ENCODE measurements around the gene WRAP73. TPM values are rescaled to one million over a fixed set of nuclear protein-coding genes. Genes with fewer than 3 reads are reported as not detected.
A peak's percentile ranks its signal among the peaks of the same experiment; 100 is the strongest.
"Not testable (repeated sequence)": the region's sequence is repeated elsewhere in the genome, so short reads cannot be mapped to it uniquely, and the experiment has no call there.

WRAP73 gene
- total and polyA plus RNA-seq, 4 donors = 12.3 to 22.8 (median 14.9) TPM

DNA sequence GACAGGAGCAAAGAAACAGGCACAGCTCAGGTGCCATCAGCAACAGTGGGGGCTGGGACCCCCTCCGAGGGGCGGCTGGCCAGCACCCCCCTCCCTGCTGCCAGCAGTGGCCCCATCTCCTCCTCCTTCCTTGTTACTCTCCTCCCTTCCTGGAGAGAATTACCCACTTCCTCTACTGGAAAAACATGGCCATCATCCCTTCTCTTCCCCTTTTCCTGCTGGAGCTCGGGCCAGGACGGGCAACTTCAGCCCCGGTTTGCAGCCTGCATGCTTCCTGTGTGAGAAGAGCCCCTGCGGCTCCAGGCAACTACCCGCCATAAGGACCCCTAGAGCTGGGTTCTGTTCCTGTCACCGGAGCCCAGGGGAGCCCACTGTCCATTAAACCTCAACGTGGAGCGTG is 56.2 kb downstream of the WRAP73 start:
- no peak overlapping the region for H3K27ac ChIP-seq (ENCODE audit: low read depth, low read length)
- no peak overlapping the region for H3K4me3 ChIP-seq (ENCODE audit: low read depth, low read length)
- no peak for DNase-seq (ENCODE audit: low read depth in 4 of 6, low spot score in 6 of 6)
- no peaks in the 10 kb centered on the region for H3K27me3 ChIP-seq (ENCODE audit: control insufficient read depth, insufficient read depth, low read length)
- H3K9me3 ChIP-seq (ENCODE audit: control insufficient read depth, insufficient read depth, low read length) = no peaks in the 10 kb centered on the region
- H3K4me1 ChIP-seq (ENCODE audit: control insufficient read depth, insufficient read depth, low read length) = peaks cover 81% of the 10 kb centered on the region
- peaks cover 40% of the 10 kb centered on the region for H3K36me3 ChIP-seq (ENCODE audit: control insufficient read depth, insufficient read depth, low read length)
- WGBS (ENCODE audit: insufficient coverage) = 56% methylated on average over 10 of the region's 10 CpGs

DNA sequence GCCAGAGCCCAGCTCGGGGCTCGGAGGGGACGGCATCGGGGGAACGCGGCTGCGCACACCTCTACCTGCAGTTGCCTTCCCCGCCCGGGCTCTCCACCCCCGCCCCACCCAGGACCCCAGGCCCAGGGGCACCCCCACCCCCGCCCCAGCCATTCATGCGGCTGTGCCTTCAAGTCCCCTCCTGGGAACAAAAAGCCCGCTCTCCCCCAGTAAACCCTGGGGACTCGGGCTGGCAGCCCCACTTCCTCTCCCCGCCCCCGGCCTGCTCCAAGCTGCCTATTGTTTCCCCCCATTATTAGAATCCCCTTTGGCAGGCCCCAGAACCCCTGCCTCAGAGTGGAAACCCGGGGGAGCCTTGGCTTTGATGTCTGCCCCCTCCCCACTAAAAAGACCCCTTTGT is 56.6 kb downstream of the WRAP73 start:
- H3K27ac ChIP-seq (ENCODE audit: low read depth, low read length) = no peak overlapping the region
- no peak overlapping the region for H3K4me3 ChIP-seq (ENCODE audit: low read depth, low read length)
- peaks cover 81% of the 10 kb centered on the region for H3K4me1 ChIP-seq (ENCODE audit: control insufficient read depth, insufficient read depth, low read length)
- H3K27me3 ChIP-seq (ENCODE audit: control insufficient read depth, insufficient read depth, low read length) = no peaks in the 10 kb centered on the region
- no peak for DNase-seq (ENCODE audit: low read depth in 4 of 6, low spot score in 6 of 6)
- H3K36me3 ChIP-seq (ENCODE audit: control insufficient read depth, insufficient read depth, low read length) = peaks cover 40% of the 10 kb centered on the region
- WGBS (ENCODE audit: insufficient coverage) = 67% methylated on average over 11 of the region's 17 CpGs
- no peaks in the 10 kb centered on the region for H3K9me3 ChIP-seq (ENCODE audit: control insufficient read depth, insufficient read depth, low read length)

DNA sequence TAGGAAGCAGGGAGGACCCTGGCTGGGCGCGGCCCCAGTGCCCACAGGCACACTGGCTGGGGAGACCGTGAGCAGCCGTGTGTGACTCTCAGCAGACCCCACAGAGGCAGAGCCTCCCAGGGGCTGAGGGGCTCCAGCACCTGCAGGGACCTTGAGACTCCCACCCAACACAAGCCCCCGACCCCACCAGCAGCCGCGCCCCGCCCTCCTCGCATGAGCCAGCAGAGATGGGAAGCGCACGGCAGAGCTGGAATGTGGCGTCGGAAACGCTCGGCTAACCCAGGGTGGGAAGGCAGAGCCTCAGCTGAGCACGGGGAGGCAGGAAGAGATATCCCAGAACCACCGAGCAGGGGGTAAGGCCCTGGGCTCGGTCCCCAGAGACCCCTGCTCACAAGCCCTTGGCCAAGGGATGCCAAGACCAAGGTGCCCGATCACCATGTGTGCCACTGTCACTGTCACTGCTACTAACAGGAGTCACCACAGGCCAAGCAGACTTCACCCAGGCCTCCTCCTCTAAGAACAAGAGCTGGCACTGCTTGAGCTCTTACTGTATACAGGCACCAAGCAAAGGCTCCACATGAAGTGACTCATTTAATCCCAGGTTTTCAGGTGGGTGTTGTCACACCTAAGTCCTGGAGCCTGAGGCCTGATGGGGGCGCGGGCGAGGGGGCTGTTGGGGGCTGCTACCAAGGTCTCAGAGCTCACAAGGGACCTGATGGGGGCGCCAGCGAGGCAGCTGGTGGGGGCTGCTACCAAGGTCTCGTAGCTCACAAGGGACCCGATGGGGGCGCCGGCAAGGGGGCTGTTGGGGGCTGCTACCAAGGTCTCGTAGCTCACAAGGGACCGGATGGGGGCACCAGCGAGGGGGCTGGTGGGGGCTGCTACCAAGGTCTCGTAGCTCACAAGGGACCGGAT is 58.7 kb downstream of the WRAP73 start:
- H3K27ac ChIP-seq (ENCODE audit: low read depth, low read length) = no peak overlapping the region
- peaks cover 42% of the 10 kb centered on the region for H3K36me3 ChIP-seq (ENCODE audit: control insufficient read depth, insufficient read depth, low read length)
- no peaks in the 10 kb centered on the region for H3K27me3 ChIP-seq (ENCODE audit: control insufficient read depth, insufficient read depth, low read length)
- DNase-seq (ENCODE audit: low read depth in 4 of 6, low spot score in 6 of 6) = no peak
- 86% methylated on average over 32 of the region's 33 CpGs for WGBS (ENCODE audit: insufficient coverage)
- no peaks in the 10 kb centered on the region for H3K9me3 ChIP-seq (ENCODE audit: control insufficient read depth, insufficient read depth, low read length)
- peaks cover 75% of the 10 kb centered on the region for H3K4me1 ChIP-seq (ENCODE audit: control insufficient read depth, insufficient read depth, low read length)
- no peak overlapping the region for H3K4me3 ChIP-seq (ENCODE audit: low read depth, low read length)

DNA sequence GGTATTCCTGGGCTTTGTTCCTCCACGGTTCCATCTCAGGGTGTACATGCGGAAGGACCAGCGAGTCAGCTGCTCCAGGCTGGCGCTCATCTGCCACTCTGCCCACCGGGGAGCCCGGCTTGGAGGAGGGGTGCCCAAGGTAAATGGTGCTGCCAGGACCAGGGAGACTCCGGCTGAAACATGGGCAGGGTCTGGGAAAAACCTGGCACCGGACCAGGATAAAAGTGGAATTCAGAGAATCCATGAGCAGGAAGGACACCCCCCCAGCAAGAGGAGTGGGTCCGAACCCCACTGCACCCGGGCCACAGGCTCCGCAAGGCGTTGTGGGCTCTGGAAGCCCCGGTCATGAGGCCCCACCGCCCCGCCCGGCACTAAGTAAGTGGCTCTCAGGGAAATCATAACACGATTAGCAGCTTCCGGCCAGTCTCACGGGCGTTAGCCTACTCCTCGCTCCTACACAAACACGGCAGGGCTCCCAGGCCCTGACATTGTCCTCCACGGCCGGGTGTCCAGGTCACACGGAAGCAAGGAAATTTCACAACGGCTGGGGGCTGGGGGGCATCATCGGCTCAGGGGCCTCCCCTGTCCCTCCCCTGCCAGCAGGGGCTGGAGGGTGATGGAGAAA is 59.7 kb downstream of the WRAP73 start:
- H3K4me3 ChIP-seq (ENCODE audit: low read depth, low read length) = no peak overlapping the region
- DNase-seq (ENCODE audit: low read depth in 4 of 6, low spot score in 6 of 6) = peak in 2 of 6 donors; percentile 25 to 47
- H3K27me3 ChIP-seq (ENCODE audit: control insufficient read depth, insufficient read depth, low read length) = no peaks in the 10 kb centered on the region

DNA sequence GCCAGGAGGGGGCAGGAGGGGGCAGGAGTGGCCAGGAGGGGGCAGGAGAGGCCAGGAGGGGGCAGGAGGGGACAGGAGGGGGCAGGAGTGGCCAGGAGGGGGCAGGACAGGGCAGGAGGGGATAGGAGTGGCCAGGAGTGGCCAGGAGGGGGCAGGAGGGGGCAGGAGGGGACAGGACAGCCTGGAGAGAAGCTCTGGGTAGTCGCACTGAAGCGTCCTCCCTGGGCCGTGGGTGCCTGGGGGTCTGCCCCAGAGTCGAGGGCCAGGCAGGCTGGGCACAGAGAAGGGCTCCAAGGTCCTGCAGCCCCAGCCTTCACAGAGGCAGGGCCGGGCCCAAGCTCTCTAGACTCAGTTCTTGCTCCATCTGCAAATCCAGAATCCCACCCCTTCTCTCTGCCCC is 61.5 kb downstream of the WRAP73 start:
- Histone ChIP-seq H3K9me3 (ENCODE audit: control insufficient read depth, insufficient read depth, low read length) (no peaks in the 10 kb centered on the region), H3K4me1 (ENCODE audit: control insufficient read depth, insufficient read depth, low read length) (peaks cover 52% of the 10 kb centered on the region), H3K36me3 (ENCODE audit: control insufficient read depth, insufficient read depth, low read length) (peaks cover 27% of the 10 kb centered on the region), H3K27me3 (ENCODE audit: control insufficient read depth, insufficient read depth, low read length) (no peaks in the 10 kb centered on the region), H3K27ac (ENCODE audit: low read depth, low read length) (no peak overlapping the region), H3K4me3 (ENCODE audit: low read depth, low read length) (no peak overlapping the region)
- WGBS (ENCODE audit: insufficient coverage) = 83% methylated on average over 5 of the region's 5 CpGs
- no peak for DNase-seq (ENCODE audit: low read depth in 4 of 6, low spot score in 6 of 6)

More for the DNA sequence above, 59.7 kb downstream of the WRAP73 start:
- peaks cover 69% of the 10 kb centered on the region for H3K4me1 ChIP-seq (ENCODE audit: control insufficient read depth, insufficient read depth, low read length)
- peaks cover 33% of the 10 kb centered on the region for H3K36me3 ChIP-seq (ENCODE audit: control insufficient read depth, insufficient read depth, low read length)
- 49% methylated on average over 27 of the region's 27 CpGs for WGBS (ENCODE audit: insufficient coverage)
- H3K9me3 ChIP-seq (ENCODE audit: control insufficient read depth, insufficient read depth, low read length) = no peaks in the 10 kb centered on the region
- no peak overlapping the region for H3K27ac ChIP-seq (ENCODE audit: low read depth, low read length)

DNA sequence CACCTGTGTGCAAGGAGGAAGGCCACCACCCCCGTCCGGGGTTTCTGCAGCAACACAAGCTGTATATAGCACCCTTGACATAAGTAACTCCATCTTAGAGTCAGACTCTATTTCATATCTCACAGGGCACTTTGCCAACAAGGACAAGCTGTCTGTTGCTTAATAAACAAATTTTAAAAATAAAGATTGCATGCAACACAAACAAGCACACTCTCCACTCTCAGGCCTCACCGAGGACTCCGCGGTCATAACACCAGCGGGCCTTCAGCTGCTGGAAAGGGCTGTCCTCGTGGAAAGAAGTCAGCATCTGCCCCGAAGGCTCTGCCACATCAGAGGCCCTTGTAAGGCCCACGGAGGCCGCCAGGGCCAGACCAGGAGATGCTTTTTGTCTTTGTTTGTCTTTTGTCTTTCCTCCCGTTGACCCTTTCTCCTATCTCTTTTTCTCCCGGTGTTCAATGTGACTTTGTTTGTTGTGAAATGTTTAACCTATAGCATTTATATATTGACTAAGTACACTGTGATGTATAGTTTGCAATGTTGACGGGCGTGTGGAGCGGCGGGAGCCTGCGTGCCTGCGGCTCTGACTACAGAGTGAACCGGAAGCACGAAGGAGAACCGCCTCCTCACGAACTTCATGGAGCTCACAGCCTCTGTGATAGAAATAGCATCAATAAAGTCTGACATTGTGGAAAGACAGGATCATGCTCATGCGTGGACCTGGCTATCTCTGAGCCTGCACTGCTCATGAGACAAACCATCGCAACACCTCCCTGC is 62.7 kb downstream of the WRAP73 start:
- peaks cover 50% of the 10 kb centered on the region for H3K4me1 ChIP-seq (ENCODE audit: control insufficient read depth, insufficient read depth, low read length)
- peak in 1 of 6 donors; percentile 59 for DNase-seq (ENCODE audit: low read depth in 4 of 6, low spot score in 6 of 6)
- WGBS (ENCODE audit: insufficient coverage) = 71% methylated on average over 18 of the region's 24 CpGs
- H3K36me3 ChIP-seq (ENCODE audit: control insufficient read depth, insufficient read depth, low read length) = peaks cover 20% of the 10 kb centered on the region
- no peaks in the 10 kb centered on the region for H3K9me3 ChIP-seq (ENCODE audit: control insufficient read depth, insufficient read depth, low read length)
- no peaks in the 10 kb centered on the region for H3K27me3 ChIP-seq (ENCODE audit: control insufficient read depth, insufficient read depth, low read length)
- no peak overlapping the region for H3K27ac ChIP-seq (ENCODE audit: low read depth, low read length)
- no peak overlapping the region for H3K4me3 ChIP-seq (ENCODE audit: low read depth, low read length)

DNA sequence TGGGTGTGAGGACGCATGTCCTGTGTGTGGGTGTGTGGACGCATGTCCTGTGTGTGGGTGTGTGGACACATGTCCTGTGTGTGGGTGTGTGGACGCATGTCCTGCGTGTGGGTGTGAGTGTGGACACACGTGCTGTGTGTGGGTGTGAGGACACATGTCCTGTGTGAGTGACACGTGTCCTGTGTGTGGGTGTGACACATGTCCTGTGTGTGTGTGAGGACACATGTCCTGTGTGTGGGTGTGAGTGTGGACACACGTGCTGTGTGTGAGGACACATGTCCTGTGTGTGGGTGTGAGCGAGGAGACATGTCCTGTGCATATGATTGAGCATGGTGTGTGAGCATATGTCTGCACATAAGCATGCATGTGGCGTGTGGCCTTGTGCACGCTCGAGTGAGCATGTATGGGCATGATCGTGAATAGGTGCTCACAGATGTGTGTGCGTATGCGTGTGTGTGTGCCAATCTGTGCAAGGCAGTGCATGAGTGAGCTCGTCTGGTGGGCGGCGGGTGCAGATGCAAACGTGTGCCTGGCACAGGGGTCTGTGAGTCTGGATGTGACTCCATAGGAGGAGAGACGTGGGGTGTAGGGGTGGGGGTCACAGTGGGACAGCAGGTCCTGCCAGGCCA is 63.8 kb downstream of the WRAP73 start:
- 89% methylated on average over 19 of the region's 19 CpGs for WGBS (ENCODE audit: insufficient coverage)
- no peaks in the 10 kb centered on the region for H3K9me3 ChIP-seq (ENCODE audit: control insufficient read depth, insufficient read depth, low read length)
- peaks cover 53% of the 10 kb centered on the region for H3K4me1 ChIP-seq (ENCODE audit: control insufficient read depth, insufficient read depth, low read length)
- H3K4me3 ChIP-seq (ENCODE audit: low read depth, low read length) = no peak overlapping the region
- no peak for DNase-seq (ENCODE audit: low read depth in 4 of 6, low spot score in 6 of 6)
- H3K27me3 ChIP-seq (ENCODE audit: control insufficient read depth, insufficient read depth, low read length) = no peaks in the 10 kb centered on the region
- H3K36me3 ChIP-seq (ENCODE audit: control insufficient read depth, insufficient read depth, low read length) = peaks cover 17% of the 10 kb centered on the region
- H3K27ac ChIP-seq (ENCODE audit: low read depth, low read length) = no peak overlapping the region

DNA sequence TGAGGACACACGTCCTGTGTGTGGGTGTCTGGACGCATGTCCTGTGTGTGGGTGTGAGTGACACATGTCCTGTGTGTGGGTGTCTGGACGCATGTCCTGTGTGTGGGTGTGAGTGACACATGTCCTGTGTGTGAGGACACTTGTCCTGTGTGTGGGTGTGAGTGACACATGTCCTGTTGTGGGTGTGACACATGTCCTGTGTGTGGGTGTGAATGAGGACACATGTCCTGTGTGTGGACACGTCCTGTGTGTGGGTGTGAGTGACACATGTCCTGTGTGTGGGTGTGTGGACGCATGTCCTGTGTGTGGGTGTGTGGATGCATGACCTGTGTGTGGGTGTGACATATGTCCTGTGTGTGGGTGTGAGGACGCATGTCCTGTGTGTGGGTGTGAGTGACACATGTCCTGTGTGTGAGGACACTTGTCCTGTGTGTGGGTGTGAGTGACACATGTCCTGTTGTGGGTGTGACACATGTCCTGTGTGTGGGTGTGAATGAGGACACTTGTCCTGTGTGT is 64.5 kb downstream of the WRAP73 start:
- H3K9me3 ChIP-seq (ENCODE audit: control insufficient read depth, insufficient read depth, low read length); H3K27me3 ChIP-seq (ENCODE audit: control insufficient read depth, insufficient read depth, low read length); DNase-seq (ENCODE audit: low read depth in 4 of 6, low spot score in 6 of 6); H3K4me3 ChIP-seq (ENCODE audit: low read depth, low read length); H3K27ac ChIP-seq (ENCODE audit: low read depth, low read length): not testable (repeated sequence)
- 89% methylated on average over 6 of the region's 6 CpGs for WGBS (ENCODE audit: insufficient coverage)
- Histone ChIP-seq H3K36me3 (ENCODE audit: control insufficient read depth, insufficient read depth, low read length) (peaks cover 13% of the 10 kb centered on the region), H3K4me1 (ENCODE audit: control insufficient read depth, insufficient read depth, low read length) (peaks cover 49% of the 10 kb centered on the region)

DNA sequence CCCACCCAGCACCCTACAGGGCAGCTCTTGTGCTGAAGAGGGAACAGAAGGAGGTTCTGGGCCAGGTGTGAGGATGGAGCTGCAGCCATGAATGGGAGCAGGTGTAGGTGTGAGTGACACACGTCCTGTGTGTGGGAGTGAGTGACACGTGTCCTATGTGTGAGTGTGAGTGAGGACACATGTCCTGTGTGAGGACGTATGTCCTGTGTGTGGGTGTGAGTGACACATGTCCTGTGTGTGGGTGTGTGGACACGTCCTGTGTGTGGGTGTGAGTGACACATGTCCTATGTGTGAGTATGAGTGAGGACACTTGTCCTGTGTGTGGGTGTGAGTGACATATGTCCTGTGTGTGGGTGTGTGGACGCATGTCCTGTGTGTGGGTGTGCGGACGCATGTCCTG is 65.0 kb downstream of the WRAP73 start:
- DNase-seq (ENCODE audit: low read depth in 4 of 6, low spot score in 6 of 6) = no peak
- peaks cover 44% of the 10 kb centered on the region for H3K4me1 ChIP-seq (ENCODE audit: control insufficient read depth, insufficient read depth, low read length)
- H3K9me3 ChIP-seq (ENCODE audit: control insufficient read depth, insufficient read depth, low read length) = no peaks in the 10 kb centered on the region
- WGBS (ENCODE audit: insufficient coverage) = 96% methylated on average over 7 of the region's 7 CpGs
- H3K27ac ChIP-seq (ENCODE audit: low read depth, low read length) = no peak overlapping the region
- H3K27me3 ChIP-seq (ENCODE audit: control insufficient read depth, insufficient read depth, low read length) = no peaks in the 10 kb centered on the region
- H3K4me3 ChIP-seq (ENCODE audit: low read depth, low read length) = no peak overlapping the region
- peaks cover 12% of the 10 kb centered on the region for H3K36me3 ChIP-seq (ENCODE audit: control insufficient read depth, insufficient read depth, low read length)

All from spinal cord (tissue), 10 donors.